ENCODE measurements around the gene POR.

DNA sequence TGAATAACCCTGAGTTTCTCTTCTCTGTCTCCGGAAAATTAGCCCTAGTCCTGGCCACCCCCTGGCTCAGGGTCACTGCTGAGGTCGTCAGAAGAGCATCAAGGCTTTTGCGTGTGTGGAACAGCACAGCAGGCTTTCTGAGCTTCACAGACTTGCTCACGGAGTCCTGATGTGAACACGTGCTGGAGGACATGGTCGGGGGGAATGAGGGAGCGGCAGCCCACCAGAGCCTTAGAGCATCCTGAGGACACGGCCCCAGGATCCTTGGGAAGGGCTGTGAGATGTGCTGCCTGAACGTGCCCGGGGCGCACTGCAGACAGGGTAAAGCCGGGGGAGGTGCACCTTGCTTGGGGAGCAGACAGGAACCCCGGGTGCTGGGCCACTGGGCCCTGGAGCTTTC is 50.7 kb downstream of the POR start:
- TF ChIP-seq, protein P1, sequence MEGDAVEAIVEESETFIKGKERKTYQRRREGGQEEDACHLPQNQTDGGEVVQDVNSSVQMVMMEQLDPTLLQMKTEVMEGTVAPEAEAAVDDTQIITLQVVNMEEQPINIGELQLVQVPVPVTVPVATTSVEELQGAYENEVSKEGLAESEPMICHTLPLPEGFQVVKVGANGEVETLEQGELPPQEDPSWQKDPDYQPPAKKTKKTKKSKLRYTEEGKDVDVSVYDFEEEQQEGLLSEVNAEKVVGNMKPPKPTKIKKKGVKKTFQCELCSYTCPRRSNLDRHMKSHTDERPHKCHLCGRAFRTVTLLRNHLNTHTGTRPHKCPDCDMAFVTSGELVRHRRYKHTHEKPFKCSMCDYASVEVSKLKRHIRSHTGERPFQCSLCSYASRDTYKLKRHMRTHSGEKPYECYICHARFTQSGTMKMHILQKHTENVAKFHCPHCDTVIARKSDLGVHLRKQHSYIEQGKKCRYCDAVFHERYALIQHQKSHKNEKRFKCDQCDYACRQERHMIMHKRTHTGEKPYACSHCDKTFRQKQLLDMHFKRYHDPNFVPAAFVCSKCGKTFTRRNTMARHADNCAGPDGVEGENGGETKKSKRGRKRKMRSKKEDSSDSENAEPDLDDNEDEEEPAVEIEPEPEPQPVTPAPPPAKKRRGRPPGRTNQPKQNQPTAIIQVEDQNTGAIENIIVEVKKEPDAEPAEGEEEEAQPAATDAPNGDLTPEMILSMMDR (IDR thresholded peaks at IDR 0.05): no peak
- TF ChIP-seq POLR2AphosphoS5 (IDR thresholded peaks at IDR 0.05) (no peak), POLR2A (IDR thresholded peaks at IDR 0.05) (no peak)
